Liver (tissue), 9 donors: Measurements from ENCODE around the gene LOX. TPM values are rescaled to one million over a fixed set of nuclear protein-coding genes. Genes with fewer than 3 reads are reported as not detected.
"Not testable (repeated sequence)": the region's sequence is repeated elsewhere in the genome, so short reads cannot be mapped to it uniquely, and the experiment has no call there.

Experiments used
- DNase-seq: peaks from one replicate; pipeline ENCODE4 v3.0.0-alpha.2; 2017; ENCODE audit warnings: low spot score
- H3K27ac ChIP-seq, 2 donors: one replicate each; pipeline ENCODE4 v1.7.0; 2013; ENCODE audit warnings: inconsistent platforms in 2 of 2, low read length in 2 of 2, control low read depth in 1 of 2, low read depth in 1 of 2, mild to moderate bottlenecking in 1 of 2
- H3K27me3 ChIP-seq, 4 donors: one replicate each; pipeline versions ENCODE4 v1.6.1 to v1.7.0; 2013; ENCODE audit warnings: low read length in 3 of 4, inconsistent platforms in 1 of 4, mild to moderate bottlenecking in 1 of 4, moderate library complexity in 1 of 4; ENCODE audit not compliant: control insufficient read depth in 4 of 4, insufficient read depth in 4 of 4
- H3K36me3 ChIP-seq, 4 donors: one replicate each; pipeline versions ENCODE4 v1.6.1 to v1.7.0; 2013; ENCODE audit warnings: low read length in 3 of 4, mild to moderate bottlenecking in 3 of 4, low read depth in 1 of 4, moderate library complexity in 1 of 4; ENCODE audit not compliant: control insufficient read depth in 4 of 4, insufficient read depth in 3 of 4
- H3K4me1 ChIP-seq, 4 donors: one replicate each; pipeline versions ENCODE4 v1.6.1 to v1.7.0; 2013; ENCODE audit warnings: low read length in 3 of 4, mild to moderate bottlenecking in 3 of 4, moderate library complexity in 1 of 4; ENCODE audit not compliant: control insufficient read depth in 4 of 4, insufficient read depth in 4 of 4
- H3K4me3 ChIP-seq, 3 donors: one replicate each; pipeline versions ENCODE4 v1.6.1 to v1.7.0; 2013; ENCODE audit warnings: low read length in 3 of 3, control low read depth in 1 of 3, low read depth in 1 of 3, mild to moderate bottlenecking in 1 of 3
- H3K9ac ChIP-seq, 2 donors: one replicate each; pipeline ENCODE4 v1.7.0; 2013; ENCODE audit warnings: low read length in 2 of 2, mild to moderate bottlenecking in 2 of 2, moderate library complexity in 2 of 2, control low read depth in 1 of 2, low read depth in 1 of 2
- H3K9me3 ChIP-seq, 4 donors: one replicate each; pipeline versions ENCODE4 v1.6.1 to v1.7.0; 2013; ENCODE audit warnings: low read length in 3 of 4; ENCODE audit not compliant: control insufficient read depth in 4 of 4
- EGR1 ChIP-seq, 2 donors: IDR thresholded peaks; 2 replicates each; pipeline ENCODE4 v1.6.1; 2016 to 2018; ENCODE audit warnings: antibody characterized with exemption in 2 of 2, low read depth in 2 of 2
- FOXA2 ChIP-seq: IDR thresholded peaks from 2 replicates; pipeline ENCODE4 v1.6.1; 2016; ENCODE audit warnings: antibody characterized with exemption
- GABPA ChIP-seq, 2 donors: IDR thresholded peaks in 1 of 2; conservative IDR thresholded peaks in 1 of 2; 2 replicates each; pipeline ENCODE4 v1.6.1; 2016; ENCODE audit warnings: antibody characterized with exemption in 2 of 2, mild to moderate bottlenecking in 1 of 2, moderate library complexity in 1 of 2
- HNF4A ChIP-seq, 2 donors: conservative IDR thresholded peaks; 2 replicates each; pipeline ENCODE4 v1.6.1; 2016; ENCODE audit warnings: antibody characterized with exemption in 2 of 2, mild to moderate bottlenecking in 2 of 2
- HNF4G ChIP-seq: IDR thresholded peaks from 2 replicates; pipeline ENCODE4 v1.6.1; 2016; ENCODE audit warnings: antibody characterized with exemption
- JUND ChIP-seq, 2 donors: IDR thresholded peaks; 2 replicates each; pipeline ENCODE4 v1.6.1; 2016; ENCODE audit warnings: antibody characterized with exemption in 2 of 2
- NR2F2 ChIP-seq: IDR thresholded peaks from 2 replicates; pipeline ENCODE4 v1.6.1; 2016; ENCODE audit warnings: antibody characterized with exemption
- RAD21 ChIP-seq, 2 donors: IDR thresholded peaks; 2 replicates each; pipeline ENCODE4 v1.6.1; 2016; ENCODE audit warnings: antibody characterized with exemption in 2 of 2, mild to moderate bottlenecking in 2 of 2
- RXRA ChIP-seq, 2 donors: IDR thresholded peaks; 2 replicates each; pipeline ENCODE4 v1.6.1; 2017 to 2018; ENCODE audit warnings: antibody characterized with exemption in 2 of 2, mild to moderate bottlenecking in 1 of 2
- SP1 ChIP-seq: IDR thresholded peaks from 2 replicates; pipeline ENCODE4 v1.6.1; 2018; ENCODE audit warnings: antibody characterized with exemption, mild to moderate bottlenecking
- TAF1 ChIP-seq: conservative IDR thresholded peaks from 2 replicates; pipeline ENCODE4 v1.6.1; 2016; ENCODE audit warnings: antibody characterized with exemption, mild to moderate bottlenecking
- YY1 ChIP-seq: IDR thresholded peaks from 2 replicates; pipeline ENCODE4 v1.6.1; 2016; ENCODE audit warnings: antibody characterized with exemption, mild to moderate bottlenecking
- WGBS: extraction: QIAGEN DNeasy Blood & Tissue Kit; methylation state at CpG from one replicate; pipeline ENCODE4 v1.1.7; 2013; 5-methylcytosine and 5-hydroxymethylcytosine counted together
- polyA plus RNA-seq, 2 donors: library from polyadenylated mRNA; stranded (reverse) in 1 of 2; unstranded in 1 of 2; fragments of 200-250 nt in 1 of 2; fragments of >200 nt in 1 of 2; fragmentation: Nextera tagmentation in 1 of 2; extraction: Ambion mirVana in 1 of 2; gene quantifications; one replicate each; pipeline versions ENCODE4 v1.2.1 to v1.2.3, GENCODE V29; 2013 to 2015
- total RNA-seq, 2 donors: library from RNA; depleted of rRNA; stranded (reverse); fragments of >200 nt; gene quantifications; one replicate each; pipeline ENCODE4 v1.2.3, GENCODE V29; 2014
- TF ChIP-seq, protein P1 (sequence below): IDR thresholded peaks from 2 replicates; pipeline ENCODE4 v1.6.1; 2016; ENCODE audit warnings: antibody characterized with exemption
- TF ChIP-seq, protein P2 (sequence below): fragments of 150-350 bp; IDR thresholded peaks from 2 replicates; pipeline ENCODE4 v1.5.1; 2017; ENCODE audit warnings: improper control_type of control experiment, low read depth, low read length; ENCODE audit not compliant: missing input control
- TF ChIP-seq, protein P3 (sequence below): IDR thresholded peaks from 2 replicates; pipeline ENCODE4 v1.6.1; 2016; ENCODE audit warnings: antibody characterized with exemption
- TF ChIP-seq, protein P4 (sequence below): IDR thresholded peaks from 2 replicates; pipeline ENCODE4 v1.6.1; 2016; ENCODE audit warnings: antibody characterized with exemption
- TF ChIP-seq, protein P5 (sequence below): IDR thresholded peaks from 2 replicates; pipeline ENCODE4 v1.6.1; 2016; ENCODE audit warnings: antibody characterized with exemption, mild to moderate bottlenecking
- donor health status: healthy.
- donor health status: healthy.
- donor health status: healthy.
- donor health status: healthy.
- donor health status: healthy.

The LOX gene
- total and polyA plus RNA-seq, 4 donors: 0.42 to 2.2 (median 0.92) TPM

DNA sequence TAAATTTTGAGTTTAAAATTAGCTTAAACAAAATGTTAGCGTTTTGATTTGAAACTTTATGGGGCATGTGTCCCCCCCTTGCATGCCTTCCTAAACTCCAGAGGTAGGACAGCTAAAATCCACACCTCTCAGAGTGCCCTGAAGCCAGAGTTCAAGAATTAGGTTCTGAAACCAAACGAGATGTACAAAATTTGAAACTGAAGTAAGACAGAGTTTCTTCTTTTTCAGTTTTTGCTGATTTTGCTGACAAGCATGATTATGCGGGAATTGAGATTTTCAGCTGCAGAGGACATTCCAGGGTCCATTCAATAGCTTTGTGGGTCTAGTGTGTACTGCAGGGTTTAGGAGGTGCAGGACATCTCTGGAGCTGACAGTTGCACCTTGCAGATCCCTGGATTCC is 17.1 kb upstream of the LOX start:
- Histone ChIP-seq H3K27me3 (no peaks in the 10 kb centered on the region), H3K4me1 (no peaks in the 10 kb centered on the region), H3K27ac (no peak overlapping the region), H3K9ac (no peak overlapping the region), H3K36me3 (no peaks in the 10 kb centered on the region), H3K4me3 (no peak overlapping the region), H3K9me3 (no peaks in the 10 kb centered on the region)
- TF ChIP-seq JUND (IDR thresholded peaks at IDR 0.05): no peak
- TF ChIP-seq SP1: no peak
- 64% methylated on average over 3 of the region's 3 CpGs for WGBS
- no peak for DNase-seq

DNA sequence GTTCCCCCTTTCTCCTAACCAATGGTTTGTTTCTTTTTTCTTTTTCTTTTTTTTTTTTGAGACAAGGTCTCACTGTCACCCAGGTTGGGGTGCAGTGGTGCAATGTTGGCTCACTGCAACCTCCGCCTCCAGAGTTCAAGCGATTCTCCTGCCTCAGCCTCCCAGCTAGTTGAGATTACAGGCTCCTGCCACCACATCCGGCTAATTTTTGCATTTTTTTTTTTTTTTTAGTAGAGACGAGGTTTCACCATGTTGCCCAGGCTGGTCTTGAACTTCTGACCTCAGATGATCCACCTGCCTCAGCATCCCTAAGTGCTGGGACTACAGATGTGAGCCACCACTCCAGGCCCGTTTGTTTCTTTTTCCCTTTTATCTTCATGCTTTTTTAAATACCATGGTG is 16.2 kb upstream of the LOX start:
- 89% methylated on average over 5 of the region's 5 CpGs for whole genome bisulfite sequencing
- not testable (repeated sequence) for DNase-seq, H3K4me3 ChIP-seq, H3K9me3 ChIP-seq, H3K4me1 ChIP-seq, H3K9ac ChIP-seq, H3K36me3 ChIP-seq, H3K27me3 ChIP-seq, H3K27ac ChIP-seq

DNA sequence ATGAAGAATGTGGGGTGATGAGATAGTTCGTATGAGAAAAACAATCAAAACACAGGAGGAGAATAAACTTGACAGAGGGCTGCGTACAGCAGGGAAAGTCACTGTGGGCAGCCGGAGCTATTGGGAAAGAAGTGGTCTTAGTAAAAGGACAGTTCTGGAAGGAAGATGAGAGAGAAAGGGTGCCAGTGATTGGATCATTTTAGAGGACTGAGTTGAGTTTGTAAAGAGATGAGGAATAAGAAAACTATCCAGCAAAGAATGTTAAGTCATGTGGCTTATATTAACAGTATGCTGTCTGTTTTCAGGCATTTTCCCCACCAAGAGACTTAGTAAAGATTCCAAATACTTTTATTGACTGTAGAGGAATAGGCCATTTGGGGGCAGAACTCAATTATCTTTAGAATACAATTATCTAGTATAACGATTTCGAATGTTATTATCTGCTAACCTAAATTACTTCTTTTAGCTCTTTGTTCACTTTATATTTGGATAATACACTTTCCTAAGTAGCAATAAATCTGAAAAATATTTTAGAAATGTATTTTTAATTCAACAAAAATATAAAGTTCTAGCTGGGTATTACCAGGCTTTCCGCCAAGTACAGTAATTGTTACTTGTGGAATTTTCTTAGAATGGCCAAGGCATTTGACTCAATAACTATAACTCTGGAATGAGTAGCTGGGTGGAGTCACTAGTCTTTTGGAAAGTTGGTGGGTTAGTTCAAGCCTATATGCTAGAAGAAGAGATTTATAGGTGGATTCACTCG is 15.5 kb upstream of the LOX start:
- H3K9me3 ChIP-seq: no peaks in the 10 kb centered on the region
- H3K36me3 ChIP-seq: no peaks in the 10 kb centered on the region
- H3K9ac ChIP-seq: no peak overlapping the region
- H3K4me1 ChIP-seq: no peaks in the 10 kb centered on the region
- no peak overlapping the region for H3K27ac ChIP-seq
- DNase-seq: no peak
- no peak for TF ChIP-seq HNF4G
- no peak for TF ChIP-seq NR2F2
- no peak for TF ChIP-seq FOXA2
- TF ChIP-seq, protein P1, sequence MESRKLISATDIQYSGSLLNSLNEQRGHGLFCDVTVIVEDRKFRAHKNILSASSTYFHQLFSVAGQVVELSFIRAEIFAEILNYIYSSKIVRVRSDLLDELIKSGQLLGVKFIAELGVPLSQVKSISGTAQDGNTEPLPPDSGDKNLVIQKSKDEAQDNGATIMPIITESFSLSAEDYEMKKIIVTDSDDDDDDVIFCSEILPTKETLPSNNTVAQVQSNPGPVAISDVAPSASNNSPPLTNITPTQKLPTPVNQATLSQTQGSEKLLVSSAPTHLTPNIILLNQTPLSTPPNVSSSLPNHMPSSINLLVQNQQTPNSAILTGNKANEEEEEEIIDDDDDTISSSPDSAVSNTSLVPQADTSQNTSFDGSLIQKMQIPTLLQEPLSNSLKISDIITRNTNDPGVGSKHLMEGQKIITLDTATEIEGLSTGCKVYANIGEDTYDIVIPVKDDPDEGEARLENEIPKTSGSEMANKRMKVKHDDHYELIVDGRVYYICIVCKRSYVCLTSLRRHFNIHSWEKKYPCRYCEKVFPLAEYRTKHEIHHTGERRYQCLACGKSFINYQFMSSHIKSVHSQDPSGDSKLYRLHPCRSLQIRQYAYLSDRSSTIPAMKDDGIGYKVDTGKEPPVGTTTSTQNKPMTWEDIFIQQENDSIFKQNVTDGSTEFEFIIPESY: no peak
- no peak for TF ChIP-seq RXRA (IDR thresholded peaks at IDR 0.05)
- TF ChIP-seq, protein P2, sequence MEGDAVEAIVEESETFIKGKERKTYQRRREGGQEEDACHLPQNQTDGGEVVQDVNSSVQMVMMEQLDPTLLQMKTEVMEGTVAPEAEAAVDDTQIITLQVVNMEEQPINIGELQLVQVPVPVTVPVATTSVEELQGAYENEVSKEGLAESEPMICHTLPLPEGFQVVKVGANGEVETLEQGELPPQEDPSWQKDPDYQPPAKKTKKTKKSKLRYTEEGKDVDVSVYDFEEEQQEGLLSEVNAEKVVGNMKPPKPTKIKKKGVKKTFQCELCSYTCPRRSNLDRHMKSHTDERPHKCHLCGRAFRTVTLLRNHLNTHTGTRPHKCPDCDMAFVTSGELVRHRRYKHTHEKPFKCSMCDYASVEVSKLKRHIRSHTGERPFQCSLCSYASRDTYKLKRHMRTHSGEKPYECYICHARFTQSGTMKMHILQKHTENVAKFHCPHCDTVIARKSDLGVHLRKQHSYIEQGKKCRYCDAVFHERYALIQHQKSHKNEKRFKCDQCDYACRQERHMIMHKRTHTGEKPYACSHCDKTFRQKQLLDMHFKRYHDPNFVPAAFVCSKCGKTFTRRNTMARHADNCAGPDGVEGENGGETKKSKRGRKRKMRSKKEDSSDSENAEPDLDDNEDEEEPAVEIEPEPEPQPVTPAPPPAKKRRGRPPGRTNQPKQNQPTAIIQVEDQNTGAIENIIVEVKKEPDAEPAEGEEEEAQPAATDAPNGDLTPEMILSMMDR: no peak
- no peak for TF ChIP-seq TAF1
- no peak for TF ChIP-seq GABPA (IDR thresholded peaks at IDR 0.05 in 1 of 2, conservative IDR thresholded peaks at IDR 0.05 in 1 of 2)
- no peak for TF ChIP-seq EGR1 (IDR thresholded peaks at IDR 0.05; ENCODE audit: low read depth in 2 of 2)
- no peak for TF ChIP-seq YY1
- TF ChIP-seq, protein P3, sequence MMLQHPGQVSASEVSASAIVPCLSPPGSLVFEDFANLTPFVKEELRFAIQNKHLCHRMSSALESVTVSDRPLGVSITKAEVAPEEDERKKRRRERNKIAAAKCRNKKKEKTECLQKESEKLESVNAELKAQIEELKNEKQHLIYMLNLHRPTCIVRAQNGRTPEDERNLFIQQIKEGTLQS: no peak
- TF ChIP-seq, protein P4, sequence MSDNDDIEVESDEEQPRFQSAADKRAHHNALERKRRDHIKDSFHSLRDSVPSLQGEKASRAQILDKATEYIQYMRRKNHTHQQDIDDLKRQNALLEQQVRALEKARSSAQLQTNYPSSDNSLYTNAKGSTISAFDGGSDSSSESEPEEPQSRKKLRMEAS: no peak
- TF ChIP-seq, protein P5, sequence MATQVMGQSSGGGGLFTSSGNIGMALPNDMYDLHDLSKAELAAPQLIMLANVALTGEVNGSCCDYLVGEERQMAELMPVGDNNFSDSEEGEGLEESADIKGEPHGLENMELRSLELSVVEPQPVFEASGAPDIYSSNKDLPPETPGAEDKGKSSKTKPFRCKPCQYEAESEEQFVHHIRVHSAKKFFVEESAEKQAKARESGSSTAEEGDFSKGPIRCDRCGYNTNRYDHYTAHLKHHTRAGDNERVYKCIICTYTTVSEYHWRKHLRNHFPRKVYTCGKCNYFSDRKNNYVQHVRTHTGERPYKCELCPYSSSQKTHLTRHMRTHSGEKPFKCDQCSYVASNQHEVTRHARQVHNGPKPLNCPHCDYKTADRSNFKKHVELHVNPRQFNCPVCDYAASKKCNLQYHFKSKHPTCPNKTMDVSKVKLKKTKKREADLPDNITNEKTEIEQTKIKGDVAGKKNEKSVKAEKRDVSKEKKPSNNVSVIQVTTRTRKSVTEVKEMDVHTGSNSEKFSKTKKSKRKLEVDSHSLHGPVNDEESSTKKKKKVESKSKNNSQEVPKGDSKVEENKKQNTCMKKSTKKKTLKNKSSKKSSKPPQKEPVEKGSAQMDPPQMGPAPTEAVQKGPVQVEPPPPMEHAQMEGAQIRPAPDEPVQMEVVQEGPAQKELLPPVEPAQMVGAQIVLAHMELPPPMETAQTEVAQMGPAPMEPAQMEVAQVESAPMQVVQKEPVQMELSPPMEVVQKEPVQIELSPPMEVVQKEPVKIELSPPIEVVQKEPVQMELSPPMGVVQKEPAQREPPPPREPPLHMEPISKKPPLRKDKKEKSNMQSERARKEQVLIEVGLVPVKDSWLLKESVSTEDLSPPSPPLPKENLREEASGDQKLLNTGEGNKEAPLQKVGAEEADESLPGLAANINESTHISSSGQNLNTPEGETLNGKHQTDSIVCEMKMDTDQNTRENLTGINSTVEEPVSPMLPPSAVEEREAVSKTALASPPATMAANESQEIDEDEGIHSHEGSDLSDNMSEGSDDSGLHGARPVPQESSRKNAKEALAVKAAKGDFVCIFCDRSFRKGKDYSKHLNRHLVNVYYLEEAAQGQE: no peak
- TF ChIP-seq HNF4A (conservative IDR thresholded peaks at IDR 0.05): no peak
- no peak for TF ChIP-seq RAD21 (IDR thresholded peaks at IDR 0.05)
- no peak for TF ChIP-seq SP1
- no peak for TF ChIP-seq JUND (IDR thresholded peaks at IDR 0.05)
- no peaks in the 10 kb centered on the region for H3K27me3 ChIP-seq
- 91% methylated on average over 7 of the region's 7 CpGs for WGBS
- H3K4me3 ChIP-seq: no peak overlapping the region
